ENCODE results near the gene CHST7.

The CHST7 gene

GRCh38 chrX:46610070-46610658 is 36.6 kb downstream of the CHST7 start:
- no peak for DNase-seq (ENCODE audit: low spot score)

GRCh38 chrX:46611658-46612362 is 38.2 kb downstream of the CHST7 start:
- DNase-seq (ENCODE audit: low spot score), result no peak

GRCh38 chrX:46617906-46618305 is 44.3 kb downstream of the CHST7 start:
- DNase-seq (ENCODE audit: low spot score), result no peak

- no peak for DNase-seq (ENCODE audit: low spot score)
Measured at GRCh38 chrX:46618947-46619346, 45.4 kb downstream of the CHST7 start.

- DNase-seq (ENCODE audit: low spot score), result no peak
Measured at GRCh38 chrX:46620505-46620904, 46.9 kb downstream of the CHST7 start.

GRCh38 chrX:46621572-46621971 is 48.0 kb downstream of the CHST7 start:
- no peak for DNase-seq (ENCODE audit: low spot score)

- no peak for DNase-seq (ENCODE audit: low spot score)
Measured at GRCh38 chrX:46624090-46624786, 50.7 kb downstream of the CHST7 start.

- no peak for DNase-seq (ENCODE audit: low spot score)
Measured at GRCh38 chrX:46626566-46626965, 53.0 kb downstream of the CHST7 start.

GRCh38 chrX:46627062-46627461 is 53.5 kb downstream of the CHST7 start:
- DNase-seq (ENCODE audit: low spot score), result no peak

GRCh38 chrX:46627711-46628419 is 54.3 kb downstream of the CHST7 start:
- DNase-seq (ENCODE audit: low spot score), result no peak

- DNase-seq (ENCODE audit: low spot score), result no peak
Measured at GRCh38 chrX:46628460-46629371, 55.2 kb downstream of the CHST7 start.

- DNase-seq (ENCODE audit: low spot score), result no peak
Measured at GRCh38 chrX:46630141-46630540, 56.6 kb downstream of the CHST7 start.

- no peak for DNase-seq (ENCODE audit: low spot score)
Measured at GRCh38 chrX:46634577-46634976, 61.0 kb downstream of the CHST7 start.

GRCh38 chrX:46635186-46635585 is 61.6 kb downstream of the CHST7 start:
- no peak for DNase-seq (ENCODE audit: low spot score)

GRCh38 chrX:46636223-46636622 is 62.7 kb downstream of the CHST7 start:
- no peak for DNase-seq (ENCODE audit: low spot score)

- DNase-seq (ENCODE audit: low spot score), result no peak
Measured at GRCh38 chrX:46637938-46638337, 64.4 kb downstream of the CHST7 start.

GRCh38 chrX:46642145-46642544 is 68.6 kb downstream of the CHST7 start:
- DNase-seq (ENCODE audit: low spot score), result no peak

- DNase-seq (ENCODE audit: low spot score), result no peak
Measured at GRCh38 chrX:46643636-46644035, 70.1 kb downstream of the CHST7 start.

- DNase-seq (ENCODE audit: low spot score), result no peak
Measured at GRCh38 chrX:46645614-46646013, 72.0 kb downstream of the CHST7 start.

GRCh38 chrX:46647251-46647650 is 73.7 kb downstream of the CHST7 start:
- DNase-seq (ENCODE audit: low spot score), result no peak
